NK-92 treated with Interleukin-12 subunit alpha and Interleukin-12 subunit beta, amount 100 ng/mL, for 24 hours (cell line): ENCODE results near the gene CBARP.

ENCODE experiments used
- DNase-seq: peaks from one replicate; lab custom pipeline; 2025; lab: John Stamatoyannopoulos, UW

Gene CBARP

GRCh38 chr19:1275260-1275975 is 37.6 kb upstream of the CBARP start, which contains the start of gene FAM174C:
Gene FAM174C, plus strand, starts transcription at chr19:1275530. Its CDS starts 20 bp downstream, at chr19:1275550.
- DNase-seq: peak; percentile 98

GRCh38 chr19:1274852-1275259 is 37.1 kb upstream of the CBARP start:
- no peak for DNase-seq

- DNase-seq: no peak
Measured at GRCh38 chr19:1274081-1274851, 36.5 kb upstream of the CBARP start.

- no peak for DNase-seq
Measured at GRCh38 chr19:1273263-1274041, 35.6 kb upstream of the CBARP start.

GRCh38 chr19:1272423-1273262 is 34.8 kb upstream of the CBARP start:
- no peak for DNase-seq

GRCh38 chr19:1271528-1272422 is 34.0 kb upstream of the CBARP start:
- DNase-seq: no peak

- DNase-seq: no peak
Measured at GRCh38 chr19:1270854-1271527, 33.2 kb upstream of the CBARP start.

GRCh38 chr19:1270213-1270853 is 32.5 kb upstream of the CBARP start:
- DNase-seq: no peak

GRCh38 chr19:1269478-1270212 is 31.8 kb upstream of the CBARP start:
- peak; percentile 79 for DNase-seq

GRCh38 chr19:1269065-1269477 is 31.3 kb upstream of the CBARP start, which contains the start of gene CIRBP:
Gene CIRBP, plus strand, starts transcription at chr19:1269332. Its CDS starts 1,602 bp downstream, at chr19:1270934.
- peak; percentile 99 for DNase-seq

- no peak for DNase-seq
Measured at GRCh38 chr19:1268226-1269064, 30.6 kb upstream of the CBARP start.

GRCh38 chr19:1267477-1268225 is 29.8 kb upstream of the CBARP start:
- no peak for DNase-seq

- DNase-seq: peak; percentile 60
Measured at GRCh38 chr19:1266916-1267476, 29.2 kb upstream of the CBARP start.

GRCh38 chr19:1266129-1266915 is 28.5 kb upstream of the CBARP start:
- peak; percentile 55 for DNase-seq

- no peak for DNase-seq
Measured at GRCh38 chr19:1265615-1266128, 27.9 kb upstream of the CBARP start.
